Stimulated activated CD4-positive, alpha-beta T cell treated with anti-CD3 and anti-CD28 coated beads, Interleukin-4, amount 100 ng/mL, for 4 hours (primary cell): Measurements from ENCODE around the gene EEPD1.

ENCODE experiments used
- DNase-seq, 2 experiments: peaks; one replicate each; pipeline ENCODE4 v3.0.0-alpha.2; 2020

The EEPD1 gene

DNA sequence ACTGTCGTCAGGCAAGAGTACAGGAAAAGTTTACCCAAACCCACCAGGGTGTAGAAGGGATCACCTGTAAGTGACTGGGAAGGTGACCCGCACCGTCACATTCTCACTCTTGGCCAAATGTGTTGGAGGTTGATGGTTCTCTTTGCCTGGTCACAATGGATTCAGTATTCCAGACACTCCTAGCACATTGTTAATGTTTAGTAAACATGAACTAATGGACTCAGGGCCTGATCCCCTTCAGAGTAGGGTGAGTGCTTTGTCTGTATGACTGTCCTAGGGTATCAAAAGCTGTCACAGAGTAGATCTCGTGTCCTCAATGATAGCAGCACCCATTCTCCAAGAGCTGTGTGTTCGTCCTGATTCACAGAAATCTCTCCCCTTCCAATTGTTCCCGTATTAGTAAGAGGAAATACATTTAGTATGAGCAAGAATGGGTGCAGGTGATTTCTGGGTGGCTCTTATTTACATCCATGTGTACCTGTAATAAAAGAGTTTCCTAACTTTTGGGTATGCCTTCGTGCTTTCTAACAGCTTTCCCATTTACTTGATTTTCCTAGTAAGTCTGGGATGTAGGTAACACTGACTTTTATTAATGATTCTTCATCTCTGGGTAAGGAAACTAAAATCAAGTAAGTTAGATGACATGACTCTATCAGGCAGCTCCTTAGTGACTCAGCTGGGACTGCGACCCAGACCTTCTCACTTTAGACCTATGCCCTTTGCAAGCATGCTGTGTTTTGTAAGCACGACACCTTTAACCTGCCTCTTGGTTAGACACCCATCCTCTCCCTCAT is 4.7 kb downstream of the EEPD1 start:
- no peak for DNase-seq

- no peak for DNase-seq
Measured at GRCh38 chr7:36158321-36158605, 5.2 kb downstream of the EEPD1 start.

DNA sequence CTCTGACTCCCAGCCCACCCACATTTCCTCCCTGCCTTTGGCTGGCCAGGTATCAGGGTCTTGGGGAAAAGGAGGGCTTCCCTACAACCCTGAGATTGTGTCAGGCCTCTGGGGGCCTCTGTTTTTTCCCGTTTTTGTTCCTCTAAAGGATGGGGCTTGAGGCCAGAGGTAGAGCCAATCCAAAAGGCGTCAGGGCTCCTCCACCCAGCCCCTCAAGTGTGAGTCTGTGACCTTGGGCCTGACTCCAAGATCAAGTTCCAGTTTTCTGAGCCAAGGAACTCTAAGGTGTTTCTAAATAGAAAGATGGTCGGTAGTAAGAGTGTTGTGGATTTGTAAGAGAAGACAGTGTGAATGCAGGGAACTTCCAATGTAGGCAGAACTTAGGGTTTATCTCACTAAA is 6.6 kb downstream of the EEPD1 start:
- DNase-seq, result no peak

GRCh38 chr7:36160313-36160712 is 7.3 kb downstream of the EEPD1 start:
- no peak for DNase-seq

GRCh38 chr7:36161996-36162395 is 8.9 kb downstream of the EEPD1 start:
- DNase-seq, result no peak

DNA sequence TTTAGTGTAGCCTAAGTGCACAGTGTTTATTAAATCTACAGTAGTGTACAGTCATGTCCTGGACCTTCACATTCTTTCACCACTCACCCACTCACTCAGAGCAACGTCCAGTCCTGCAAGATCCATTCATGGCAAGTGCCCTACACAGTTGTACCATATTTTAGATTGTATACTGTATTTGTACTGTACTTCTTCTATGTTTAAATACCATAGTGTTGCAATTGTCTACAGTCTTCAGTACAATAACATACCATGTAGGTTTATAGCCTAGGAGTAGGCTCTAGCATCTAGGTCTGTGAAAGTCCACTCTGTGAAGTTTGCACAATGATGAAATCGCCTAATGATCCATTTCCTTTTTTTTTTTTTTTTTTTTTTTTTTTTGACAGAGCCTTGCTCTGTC is 12.0 kb downstream of the EEPD1 start:
- DNase-seq, result no peak

GRCh38 chr7:36165802-36166201 is 12.7 kb downstream of the EEPD1 start:
- DNase-seq, result no peak

DNA sequence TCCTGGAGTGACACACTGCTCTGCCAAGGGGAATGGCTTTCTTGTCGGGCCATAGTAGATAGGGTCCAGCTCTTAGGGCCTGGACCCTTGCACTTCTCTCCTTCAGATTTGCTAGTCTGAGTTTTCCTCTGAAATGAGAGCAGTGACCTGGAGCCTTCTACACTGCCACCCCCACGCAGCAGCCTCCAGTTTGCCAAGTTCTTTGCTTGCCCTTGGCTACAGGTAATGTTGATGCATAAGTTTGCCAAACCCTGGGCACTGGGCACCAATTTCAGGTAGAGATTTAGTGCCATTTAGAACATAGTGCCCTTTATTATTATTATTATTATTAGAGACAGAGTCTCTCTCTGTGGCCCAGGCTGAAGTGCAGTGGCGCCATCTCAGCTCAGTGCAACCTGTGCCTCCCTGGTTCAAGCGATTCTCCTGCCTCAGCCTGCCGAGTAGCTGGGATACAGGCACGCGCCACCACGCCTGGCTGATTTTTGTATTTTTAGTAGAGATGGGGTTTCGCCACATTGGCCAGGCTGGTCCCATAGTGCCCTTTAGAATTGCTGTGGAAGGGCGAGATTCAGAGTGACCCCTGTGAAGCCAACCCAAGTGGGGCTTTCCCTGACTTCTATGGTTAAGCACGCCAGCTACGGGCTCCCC is 14.5 kb downstream of the EEPD1 start:
- DNase-seq, result no peak

- DNase-seq, result no peak
Measured at GRCh38 chr7:36171503-36171902, 18.4 kb downstream of the EEPD1 start.

GRCh38 chr7:36175886-36176285 is 22.8 kb downstream of the EEPD1 start:
- no peak for DNase-seq

DNA sequence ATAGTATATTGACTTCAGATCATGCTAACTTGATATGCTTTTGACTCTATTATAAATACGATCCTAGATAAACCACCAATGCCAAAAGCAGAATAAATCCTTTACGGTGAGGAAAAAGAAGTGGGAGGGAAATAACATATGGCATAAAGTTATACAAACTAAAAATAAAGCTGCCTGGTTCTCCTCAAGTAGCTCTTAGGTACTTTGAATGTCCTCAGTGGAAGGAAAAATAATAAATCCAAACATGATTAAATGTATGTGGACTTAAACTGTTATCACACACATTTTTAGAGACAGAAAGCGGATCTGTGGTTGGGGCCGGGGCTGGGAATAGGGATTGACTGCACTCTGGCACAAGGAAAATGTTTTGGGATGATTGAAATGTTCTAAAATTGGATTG is 23.6 kb downstream of the EEPD1 start:
- no peak for DNase-seq

DNA sequence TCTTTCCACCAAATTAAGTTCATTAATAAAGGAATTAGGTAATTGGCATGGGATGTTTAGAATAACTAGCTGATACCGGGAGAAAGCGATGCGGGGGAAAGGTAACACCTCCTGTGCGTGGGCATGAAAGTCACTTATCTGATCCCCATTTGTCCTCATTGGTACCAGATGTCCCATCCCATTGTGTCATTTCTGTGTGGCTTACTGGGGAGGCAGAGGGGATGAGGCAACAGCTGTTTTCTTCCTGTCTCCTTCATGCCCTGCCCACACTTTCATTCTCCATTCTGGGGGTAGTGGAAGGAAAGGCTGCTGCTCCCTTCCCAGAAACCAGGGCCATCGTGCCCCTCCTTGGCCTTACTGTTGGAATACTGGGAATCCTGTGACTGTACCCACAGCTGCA is 27.1 kb downstream of the EEPD1 start:
- DNase-seq, result no peak

DNA sequence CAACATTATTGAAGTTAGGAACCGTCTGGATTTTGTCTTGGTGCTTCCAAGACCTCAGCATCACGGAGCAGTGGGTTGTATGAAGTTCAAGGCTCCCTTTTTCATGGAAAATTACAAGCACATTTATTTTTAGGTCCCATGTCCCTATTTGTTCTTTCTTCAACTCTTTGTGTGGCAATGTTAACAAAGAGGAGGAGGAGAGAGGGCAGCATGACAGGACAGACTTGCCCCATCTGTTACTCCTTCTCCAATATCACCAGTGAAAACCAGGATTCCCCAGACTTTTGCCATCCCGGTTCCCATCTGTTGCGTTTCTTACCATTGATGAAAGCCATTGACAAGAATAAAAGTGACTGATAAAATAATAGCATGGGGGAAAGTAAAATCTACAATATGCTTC is 28.6 kb downstream of the EEPD1 start:
- no peak for DNase-seq

DNA sequence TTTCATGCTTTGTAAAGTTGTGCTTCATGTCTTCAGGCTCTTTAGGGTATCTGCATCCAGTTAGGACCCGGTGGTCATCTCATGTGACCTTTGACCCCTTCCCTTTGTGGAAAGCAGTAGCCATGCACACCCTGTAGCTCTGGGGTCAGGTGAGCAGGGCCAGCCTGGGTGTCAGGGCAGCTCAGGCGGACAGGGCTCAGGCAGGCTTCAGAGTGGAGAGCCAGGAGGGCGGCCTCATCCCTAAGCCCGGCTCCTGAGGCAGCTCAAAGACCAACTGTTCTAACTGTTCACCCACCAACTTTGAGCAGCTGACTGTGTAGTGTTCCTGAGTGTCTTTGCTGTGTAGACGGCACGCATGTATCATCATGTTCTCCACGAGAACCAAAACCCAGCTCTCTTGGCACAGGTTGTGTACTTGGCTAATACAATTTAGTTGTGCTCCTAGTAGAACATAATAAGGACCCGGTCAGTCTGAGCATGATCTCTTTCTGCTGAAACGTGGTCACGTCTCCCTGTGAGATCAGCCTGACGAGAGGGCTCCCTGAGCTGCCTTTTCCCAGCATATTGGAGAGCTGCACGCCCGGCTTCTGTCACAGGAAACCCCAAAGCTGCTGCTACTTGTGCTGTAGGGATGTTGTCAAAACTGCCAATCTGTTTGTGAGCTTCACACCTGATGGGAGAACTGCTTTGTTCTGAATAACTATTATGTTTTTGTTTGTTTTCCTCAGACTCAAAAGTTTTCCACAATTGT is 30.0 kb downstream of the EEPD1 start:
- no peak for DNase-seq

GRCh38 chr7:36185092-36185491 is 32.0 kb downstream of the EEPD1 start:
- DNase-seq, result no peak

DNA sequence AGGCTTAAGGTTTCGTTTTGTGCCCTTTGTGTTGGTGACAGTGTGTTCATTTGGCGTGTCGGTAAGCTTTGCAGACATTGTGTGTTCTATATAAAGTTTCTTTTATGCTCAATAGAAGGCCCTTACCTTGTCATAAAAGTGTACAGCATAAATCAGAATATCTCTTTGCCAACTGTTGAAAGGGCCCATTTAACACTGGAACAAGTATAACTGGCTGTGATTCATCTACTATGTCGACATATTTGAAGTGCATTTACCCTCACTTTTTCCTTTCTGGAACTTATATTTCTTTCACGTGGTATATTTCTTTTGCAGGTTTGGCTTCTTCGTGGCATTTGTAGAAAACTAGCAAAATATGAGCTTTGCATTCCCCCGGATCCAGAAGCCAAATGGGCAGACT is 32.7 kb downstream of the EEPD1 start:
- DNase-seq, result no peak

DNA sequence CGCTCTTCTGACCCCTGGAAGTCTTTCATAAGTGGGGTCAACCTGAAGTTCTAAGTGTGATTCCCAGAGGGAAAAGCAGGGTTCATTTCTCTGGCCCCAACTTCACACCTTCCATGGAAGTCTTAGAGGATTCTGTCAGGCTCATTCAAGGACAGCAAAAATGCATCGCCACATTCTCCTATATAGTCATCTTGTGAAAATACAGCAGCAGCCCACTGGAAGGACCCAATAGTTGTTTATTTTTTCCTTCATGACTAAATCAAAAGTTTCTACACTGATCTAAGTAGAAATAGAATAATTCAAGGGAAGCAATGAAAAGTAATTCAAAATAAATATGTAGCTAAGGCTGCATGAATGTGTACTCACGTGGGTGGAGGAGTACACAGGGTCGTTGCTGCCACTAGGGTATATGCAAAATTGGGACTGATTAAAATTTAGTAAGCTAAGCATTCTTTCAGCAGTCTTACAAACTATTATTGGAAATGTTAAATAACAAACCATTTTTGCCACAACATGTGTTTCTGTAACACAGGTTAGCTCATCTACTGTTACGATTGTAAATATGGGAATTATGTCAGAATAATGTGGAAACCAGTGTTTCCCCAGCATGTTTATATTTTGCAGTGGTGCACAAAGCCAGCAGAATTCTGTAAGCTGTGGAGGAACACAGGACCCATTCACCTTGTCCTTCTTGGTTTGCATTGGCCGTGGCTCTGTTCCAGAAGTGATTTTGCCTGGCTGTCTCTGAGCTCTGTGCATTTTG is 33.5 kb downstream of the EEPD1 start:
- DNase-seq, result no peak

DNA sequence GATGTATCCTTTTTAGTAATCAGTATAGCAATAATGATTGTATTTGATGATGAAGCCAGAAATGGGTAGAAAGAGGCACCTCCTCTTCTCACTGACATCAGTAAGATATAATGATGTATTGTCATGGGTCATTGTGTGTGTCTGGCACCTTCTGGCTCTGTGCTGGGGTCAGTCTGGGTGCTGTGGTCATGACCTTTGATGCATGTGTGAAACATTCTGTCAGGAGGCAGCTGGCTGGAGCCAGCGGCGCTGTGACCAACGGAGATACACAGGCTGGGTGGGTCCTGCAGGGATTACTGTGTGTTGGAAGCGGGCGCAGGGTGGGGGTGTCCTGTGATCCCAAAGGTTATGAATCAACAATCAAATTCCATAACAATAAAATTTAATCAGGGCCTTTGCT is 35.2 kb downstream of the EEPD1 start:
- no peak for DNase-seq

DNA sequence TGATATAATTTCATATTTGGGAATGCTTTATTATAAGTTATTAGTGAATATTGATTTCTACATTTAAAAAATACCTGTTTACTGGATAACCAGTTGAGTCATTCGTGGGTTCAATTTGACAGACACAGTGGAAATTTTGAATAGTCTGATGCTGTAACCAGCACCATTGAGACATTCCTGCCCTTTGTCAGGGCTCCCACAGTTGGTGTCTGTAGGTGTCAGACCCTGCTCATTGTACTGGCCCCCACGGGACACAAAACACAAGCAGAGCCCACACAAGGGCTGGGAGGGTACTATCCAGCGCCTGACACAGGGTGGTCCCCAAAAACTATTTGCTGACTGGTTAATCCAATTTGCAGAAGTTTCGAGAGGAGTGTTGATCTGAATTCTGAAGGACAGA is 35.9 kb downstream of the EEPD1 start:
- DNase-seq, result no peak

DNA sequence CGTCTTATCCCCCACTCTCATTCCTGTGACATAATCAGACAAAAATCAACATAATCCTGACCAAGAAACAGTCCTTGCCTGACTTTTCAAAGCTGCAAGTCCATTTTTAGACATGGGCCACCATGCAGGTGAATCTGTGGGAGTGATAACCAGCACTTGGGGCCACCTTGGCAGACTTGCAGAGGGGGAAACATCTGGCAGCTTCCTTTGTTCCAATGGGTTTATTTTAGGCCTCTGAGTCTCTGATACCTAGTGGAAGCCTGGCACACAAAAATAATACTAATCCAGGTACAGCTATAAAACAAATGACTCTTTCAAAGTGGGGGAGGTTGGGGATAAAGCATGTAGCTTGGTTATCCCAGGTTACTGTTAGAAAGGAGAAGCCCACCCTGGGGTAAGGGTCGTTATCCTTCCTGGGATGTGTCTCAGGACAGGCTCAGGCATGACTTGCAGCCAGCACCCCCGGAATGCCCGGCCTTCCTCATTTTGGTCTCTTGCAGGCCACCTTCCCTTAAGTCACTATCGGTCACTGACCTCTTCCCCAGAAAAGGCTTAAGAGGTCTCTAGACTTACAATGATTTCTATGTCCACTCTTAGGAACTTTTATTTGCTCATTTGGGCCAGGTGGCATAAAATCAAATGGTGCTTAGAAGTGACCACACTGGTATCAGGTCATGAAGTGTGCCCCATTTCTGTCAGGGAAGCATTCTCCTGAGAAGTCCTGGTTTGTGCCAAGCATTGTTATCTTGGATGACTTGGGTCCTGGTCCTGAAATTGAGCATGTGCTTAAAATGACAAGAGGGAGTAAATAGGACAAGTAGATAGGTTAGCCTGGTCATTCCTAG is 37.6 kb downstream of the EEPD1 start:
- DNase-seq, result no peak

DNA sequence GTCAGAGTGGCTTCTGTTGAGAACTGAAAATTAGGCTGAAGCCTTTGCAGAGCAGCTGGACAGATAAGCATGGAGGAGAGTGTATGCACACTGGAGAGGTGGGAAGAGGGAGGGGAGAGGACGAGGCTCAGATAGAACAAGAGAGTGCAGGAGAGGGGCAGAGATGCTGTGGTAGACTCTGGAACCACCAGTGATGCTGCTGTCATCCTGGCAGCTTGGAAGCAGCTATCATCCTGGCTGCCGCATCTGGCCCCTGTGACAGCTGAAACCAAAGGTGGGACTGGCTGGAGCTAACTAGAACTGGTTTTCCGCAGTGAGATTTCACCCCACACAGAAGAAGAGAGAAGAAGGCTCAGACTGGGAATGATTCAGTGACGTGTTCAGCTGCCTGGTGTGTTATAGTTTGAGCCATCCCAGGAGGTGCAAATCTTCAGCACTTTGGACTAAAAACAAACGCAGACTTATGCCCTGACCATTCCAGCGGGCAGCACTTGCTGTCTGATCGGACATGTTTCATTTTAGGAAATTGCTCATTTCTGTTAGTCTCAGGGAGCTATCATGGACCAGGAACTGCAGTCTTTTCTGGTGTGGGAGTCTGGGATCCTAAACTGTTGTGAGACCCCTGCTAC is 38.4 kb downstream of the EEPD1 start:
- no peak for DNase-seq
